HCT116 (cell line): Measurements from ENCODE around the gene CENPU. TPM values are rescaled to one million over a fixed set of nuclear protein-coding genes. Genes with fewer than 3 reads are reported as not detected.

ENCODE experiments used
- ATAC-seq: fragments of 200-7000 bp; cut with Tn5 transposase; 2 replicates; pipeline ENCODE4 v1.9.1; 2020; ENCODE audit warnings: mild to moderate bottlenecking, moderate library complexity
- BruUV-seq: library from RNA; stranded (reverse); fragments of 400-500 nt; replicated peaks from 2 replicates; lab custom pipeline; 2021; lab: Mats Ljungman, UMichigan
- CTCF ChIA-PET: fragments of 300-600 bp; sonication (Branson Sonifier 250); formaldehyde crosslinking; loops from one replicate; lab custom pipeline; 2021; ENCODE audit warnings: antibody characterized with exemption; lab: Charles Lee
- POLR2A ChIA-PET: fragments of 300-600, 350-600 bp; sonication (Branson Sonifier 250); formaldehyde crosslinking; loops from one replicate; lab custom pipeline; 2021; ENCODE audit warnings: antibody characterized with exemption; lab: Charles Lee
- RAD21 ChIA-PET, 2 experiments: fragments of 300-600 bp; sonication (Branson Sonifier 250); formaldehyde crosslinking; loops; one replicate each; lab custom pipeline; 2023; ENCODE audit warnings: low total read pairs in 2 of 2; ENCODE audit not compliant: uncharacterized antibody in 2 of 2, unreplicated experiment in 2 of 2, low non-redundant PET in 1 of 2; lab: Charles Lee
- DNase-seq: peaks from one replicate; pipeline ENCODE4 v3.0.0-alpha.2; 2010; ENCODE audit warnings: low read depth, low spot score
- H2AFZ ChIP-seq: fragments of 200-600 bp; shearing (Covaris generic), sonication (generic); 2 replicates; pipeline ENCODE4 v1.6.1; 2017; ENCODE audit warnings: low read depth, mixed run types, mixed read lengths, antibody characterized with exemption, low read length; ENCODE audit not compliant: poor library complexity, severe bottlenecking
- H3K27ac ChIP-seq: 2 replicates; pipeline ENCODE4 v1.5.1; 2012; ENCODE audit warnings: low read depth, low read length
- H3K27me3 ChIP-seq: fragments of 200-600 bp; sonication (generic); 2 replicates; pipeline ENCODE4 v1.6.1; 2016; ENCODE audit warnings: mixed run types, low read length, mixed read lengths; ENCODE audit not compliant: insufficient read depth
- H3K36me3 ChIP-seq, 2 experiments: fragments of 200-500 bp in 1 of 2; fragments of 200-600 bp in 1 of 2; sonication (Bioruptor generic) in 1 of 2; sonication (generic) in 1 of 2; 2 replicates each; pipeline versions ENCODE4 v1.5.1 to v1.6.1; 2014 to 2016; ENCODE audit warnings: low read length in 2 of 2, inconsistent platforms in 1 of 2, mixed read lengths in 1 of 2, mixed run types in 1 of 2; ENCODE audit not compliant: insufficient read depth in 2 of 2, control insufficient read depth in 1 of 2
- H3K4me1 ChIP-seq, 2 experiments: fragments of 200-600 bp in 1 of 2; sonication (generic) in 1 of 2; 2 replicates each; pipeline versions ENCODE4 v1.5.1 to v1.6.1; 2012 to 2017; ENCODE audit warnings: low read length in 2 of 2, inconsistent platforms in 1 of 2, mild to moderate bottlenecking in 1 of 2, mixed read lengths in 1 of 2, mixed run types in 1 of 2, moderate library complexity in 1 of 2; ENCODE audit not compliant: insufficient read depth in 2 of 2, control insufficient read depth in 1 of 2
- H3K4me2 ChIP-seq: fragments of 200-600 bp; sonication (generic); 2 replicates; pipeline ENCODE4 v1.6.1; 2017; ENCODE audit warnings: mixed run types, low read length, mixed read lengths
- H3K4me3 ChIP-seq, 2 experiments: fragments of 200-600 bp in 1 of 2; sonication (generic) in 1 of 2; replicated peaks in 1 of 2; 2 replicates each; pipeline ENCODE4 v1.5.1; 2011 to 2016; ENCODE audit warnings: low read length in 2 of 2, control low read depth in 1 of 2, low read depth in 1 of 2, mild to moderate bottlenecking in 1 of 2, mixed read lengths in 1 of 2, mixed run types in 1 of 2
- H3K79me2 ChIP-seq: fragments of 200-600 bp; sonication (generic); 2 replicates; pipeline ENCODE4 v1.6.1; 2017; ENCODE audit warnings: mild to moderate bottlenecking, mixed run types, low read length, moderate library complexity, mixed read lengths; ENCODE audit not compliant: insufficient read depth
- H3K9ac ChIP-seq: fragments of 200-600 bp; sonication (generic); 2 replicates; pipeline ENCODE4 v1.6.1; 2016; ENCODE audit warnings: low read length, mixed read lengths
- H3K9me2 ChIP-seq: fragments of 200-600 bp; sonication (generic), shearing (Covaris generic); 2 replicates; pipeline ENCODE4 v1.6.1; 2017; ENCODE audit warnings: mixed run types, mild to moderate bottlenecking, moderate library complexity; ENCODE audit not compliant: insufficient read depth
- H3K9me3 ChIP-seq, 2 experiments: fragments of 200-500 bp in 1 of 2; fragments of 200-600 bp in 1 of 2; sonication (Bioruptor generic) in 1 of 2; sonication (generic) in 1 of 2; 2 replicates each; pipeline ENCODE4 v1.6.1; 2014 to 2017; ENCODE audit warnings: low read length in 2 of 2, mixed read lengths in 2 of 2, inconsistent platforms in 1 of 2, low read depth in 1 of 2, mild to moderate bottlenecking in 1 of 2, mixed run types in 1 of 2, moderate library complexity in 1 of 2; ENCODE audit not compliant: control insufficient read depth in 1 of 2, insufficient read depth in 1 of 2
- H4K20me1 ChIP-seq: fragments of 200-600 bp; sonication (generic), shearing (Covaris generic); 2 replicates; pipeline ENCODE4 v1.6.1; 2017; ENCODE audit warnings: mixed run types, mild to moderate bottlenecking, moderate library complexity; ENCODE audit not compliant: insufficient read depth
- CBX3 ChIP-seq: IDR thresholded peaks from 2 replicates; pipeline ENCODE4 v1.6.1; 2012; ENCODE audit warnings: low read depth
- EGR1 ChIP-seq: IDR thresholded peaks from 2 replicates; pipeline ENCODE4 v1.6.1; 2012; ENCODE audit warnings: low read depth
- EZH2phosphoT487 ChIP-seq: fragments of 200-600 bp; IDR thresholded peaks from 2 replicates; pipeline ENCODE4 v1.6.1; 2018; ENCODE audit warnings: antibody characterized with exemption, borderline replicate concordance
- JUND ChIP-seq: IDR thresholded peaks from 2 replicates; pipeline ENCODE4 v1.6.1; 2012
- POLR2A ChIP-seq: IDR thresholded peaks from 2 replicates; pipeline ENCODE4 v1.7.0; 2011; ENCODE audit warnings: borderline replicate concordance; ENCODE audit not compliant: insufficient read depth, insufficient read length; ENCODE audit errors: extremely low read depth
- SIN3A ChIP-seq: IDR thresholded peaks from 2 replicates; pipeline ENCODE4 v1.6.1; 2012; ENCODE audit warnings: low read depth
- intact Hi-C: fragments of 100-400 bp; cut with micrococcal nuclease; formaldehyde crosslinking; loops from 2 replicates; pipeline ENCODE4 v1.10.0; 2022
- total RNA-seq: library from RNA; stranded (reverse); gene quantifications from one replicate; pipeline ENCODE4 v1.2.1, GENCODE V29; 2021; ENCODE audit not compliant: unreplicated experiment
- TF ChIP-seq, protein P1 (sequence below), 3 experiments: fragments of 200-600 bp in 1 of 3; sonication (generic) in 1 of 3; IDR thresholded peaks in 2 of 3; conservative IDR thresholded peaks in 1 of 3; 2 replicates each; pipeline ENCODE4 v1.5.1; 2012 to 2017; ENCODE audit warnings: low read depth in 2 of 3, low read length in 2 of 3, antibody characterized with exemption in 1 of 3, borderline replicate concordance in 1 of 3, control low read depth in 1 of 3, mild to moderate bottlenecking in 1 of 3, mixed read lengths in 1 of 3, mixed run types in 1 of 3, moderate library complexity in 1 of 3; ENCODE audit not compliant: insufficient read depth in 1 of 3

CENPU gene
- total RNA-seq, 1 experiment from 2014 or later, result 28.2 TPM

DNA sequence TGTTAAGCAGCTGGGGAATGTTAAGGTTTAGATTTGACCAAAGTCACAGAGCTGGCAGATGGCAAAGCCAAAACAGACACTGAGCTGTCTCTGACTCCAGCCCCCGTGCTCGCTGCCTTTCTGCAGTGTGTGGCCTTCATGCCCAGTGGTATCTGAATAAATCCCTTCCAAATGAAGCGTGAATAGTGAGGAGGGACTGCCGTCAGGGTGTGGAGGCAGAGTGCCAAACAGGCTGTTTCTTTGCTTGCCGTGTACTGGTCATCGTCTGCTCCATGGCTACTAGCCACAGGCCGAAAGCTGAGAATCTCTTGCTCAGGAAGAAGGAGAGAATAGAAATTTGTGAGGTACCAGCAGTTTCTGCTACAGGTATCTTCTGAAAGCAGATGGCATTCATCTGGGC lies 64.6 kb downstream of the CENPU start:
- DNase-seq, result no peak
- Histone ChIP-seq H3K79me2 (no peaks in the 10 kb centered on the region), H3K4me1 (no peaks in the 10 kb centered on the region)
- RAD21 ChIA-PET, result no interaction called here
- TF ChIP-seq EZH2phosphoT487 (no peak), JUND (no peak), POLR2A (no peak), SIN3A (no peak), CBX3 (no peak)
- TF ChIP-seq, protein P1, sequence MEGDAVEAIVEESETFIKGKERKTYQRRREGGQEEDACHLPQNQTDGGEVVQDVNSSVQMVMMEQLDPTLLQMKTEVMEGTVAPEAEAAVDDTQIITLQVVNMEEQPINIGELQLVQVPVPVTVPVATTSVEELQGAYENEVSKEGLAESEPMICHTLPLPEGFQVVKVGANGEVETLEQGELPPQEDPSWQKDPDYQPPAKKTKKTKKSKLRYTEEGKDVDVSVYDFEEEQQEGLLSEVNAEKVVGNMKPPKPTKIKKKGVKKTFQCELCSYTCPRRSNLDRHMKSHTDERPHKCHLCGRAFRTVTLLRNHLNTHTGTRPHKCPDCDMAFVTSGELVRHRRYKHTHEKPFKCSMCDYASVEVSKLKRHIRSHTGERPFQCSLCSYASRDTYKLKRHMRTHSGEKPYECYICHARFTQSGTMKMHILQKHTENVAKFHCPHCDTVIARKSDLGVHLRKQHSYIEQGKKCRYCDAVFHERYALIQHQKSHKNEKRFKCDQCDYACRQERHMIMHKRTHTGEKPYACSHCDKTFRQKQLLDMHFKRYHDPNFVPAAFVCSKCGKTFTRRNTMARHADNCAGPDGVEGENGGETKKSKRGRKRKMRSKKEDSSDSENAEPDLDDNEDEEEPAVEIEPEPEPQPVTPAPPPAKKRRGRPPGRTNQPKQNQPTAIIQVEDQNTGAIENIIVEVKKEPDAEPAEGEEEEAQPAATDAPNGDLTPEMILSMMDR (IDR thresholded peaks at IDR 0.05 in 2 of 3, conservative IDR thresholded peaks at IDR 0.05 in 1 of 3; ENCODE audit: borderline replicate concordance in 1 of 3, insufficient read depth in 1 of 3, low read depth in 2 of 3, low read length in 2 of 3), result no peak
- TF ChIP-seq, all 23 proteins: peak for 0
- ChIA-PET POLR2A (no interaction called here), CTCF (no interaction called here)
- no peak overlapping the region for H2AFZ ChIP-seq
- BruUV-seq, result no TSS peak
- H3K9me3 ChIP-seq, result no peaks in the 10 kb centered on the region
- H3K27me3 ChIP-seq, result no peaks in the 10 kb centered on the region
- no peak overlapping the region for H3K4me3 ChIP-seq
- H4K20me1 ChIP-seq, result no peaks in the 10 kb centered on the region
- no peak for ATAC-seq
- H3K36me3 ChIP-seq, result no peaks in the 10 kb centered on the region
- intact Hi-C loops, result no loop called here
- no peak overlapping the region for H3K9ac ChIP-seq
- H3K9me2 ChIP-seq, result no peaks in the 10 kb centered on the region
- no peak overlapping the region for H3K27ac ChIP-seq
- H3K4me2 ChIP-seq, result no peak overlapping the region

DNA sequence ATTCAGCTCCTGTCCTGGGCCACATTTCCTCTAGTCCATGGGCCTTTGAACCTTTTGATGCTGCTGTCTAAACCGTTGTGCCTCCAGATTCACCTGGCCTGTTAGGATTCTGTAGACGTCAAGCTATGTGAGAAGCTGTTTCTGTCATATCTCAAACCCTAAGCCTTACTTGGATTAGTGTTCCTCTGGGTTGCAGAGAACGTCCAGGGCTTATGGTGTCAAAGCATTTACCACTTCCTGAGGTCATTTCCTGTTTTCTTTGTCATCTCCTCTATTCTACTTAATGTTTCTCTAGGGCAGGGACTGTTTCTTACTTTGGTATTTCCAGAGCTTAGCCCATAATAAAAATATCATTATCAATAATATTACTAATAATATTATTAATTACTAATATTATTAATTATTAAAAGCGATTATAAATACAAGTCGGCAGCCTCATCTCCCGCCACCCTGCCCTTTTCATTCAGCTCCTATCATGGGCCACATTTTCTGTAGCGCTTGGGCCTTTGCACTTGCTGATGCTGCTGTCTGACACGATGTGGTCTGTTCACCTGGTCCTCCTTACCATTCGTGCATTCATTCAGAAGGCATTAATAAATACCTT lies 65.3 kb downstream of the CENPU start:
- ATAC-seq (no peak), DNase-seq (no peak)
- BruUV-seq, result no TSS peak
- Histone ChIP-seq H3K27ac (no peak overlapping the region), H3K4me1 (no peaks in the 10 kb centered on the region), H3K27me3 (no peaks in the 10 kb centered on the region), H4K20me1 (no peaks in the 10 kb centered on the region), H3K79me2 (no peaks in the 10 kb centered on the region), H2AFZ (no peak overlapping the region), H3K9me2 (no peaks in the 10 kb centered on the region), H3K9me3 (no peaks in the 10 kb centered on the region), H3K36me3 (no peaks in the 10 kb centered on the region), H3K4me3 (no peak overlapping the region), H3K4me2 (no peak overlapping the region), H3K9ac (no peak overlapping the region)
- ChIA-PET CTCF (no interaction called here), RAD21 (no interaction called here), POLR2A (no interaction called here)
- intact Hi-C loops, result no loop called here
- TF ChIP-seq SIN3A (no peak), EGR1 (no peak)
